Measurements from ENCODE around the gene AUTS2.

DNA sequence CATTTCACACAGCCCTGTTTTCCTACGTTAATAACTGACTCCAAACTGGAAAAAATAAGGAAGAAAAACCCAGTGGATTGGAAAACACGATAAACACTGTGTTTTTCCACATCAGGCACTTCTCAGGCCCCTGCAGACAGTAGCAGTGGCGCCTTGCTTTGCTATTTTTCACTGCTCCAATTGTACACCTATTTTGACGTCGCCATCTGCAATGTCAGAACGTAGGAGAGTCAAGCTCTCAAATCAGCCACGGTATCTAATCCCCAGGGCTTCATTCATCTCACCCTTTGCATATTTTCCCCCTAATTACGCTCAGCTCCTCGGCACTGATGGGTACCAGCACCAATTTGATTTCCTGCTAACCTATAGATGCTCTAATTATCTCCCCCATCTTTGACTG is 1195.5 kb downstream of the AUTS2 start:
- TF ChIP-seq ZNF274 (IDR thresholded peaks at IDR 0.05; ENCODE audit: borderline replicate concordance, extremely low read depth, low read length) (no peak), SIN3A (conservative IDR thresholded peaks at IDR 0.05 in 1 of 2, IDR thresholded peaks at IDR 0.05 in 1 of 2; ENCODE audit: low read depth in 1 of 2, low read length in 2 of 2) (no peak), POLR2A (IDR thresholded peaks at IDR 0.05; ENCODE audit: control extremely low read depth in 1 of 2, low read depth in 2 of 2, low read length in 2 of 2) (no peak), SRF (IDR thresholded peaks at IDR 0.05; ENCODE audit: low read depth, low read length) (no peak), TAF1 (IDR thresholded peaks at IDR 0.05; ENCODE audit: low read depth, low read length) (no peak), YY1 (IDR thresholded peaks at IDR 0.05; ENCODE audit: low read depth, low read length) (no peak), RBBP5 (IDR thresholded peaks at IDR 0.05; ENCODE audit: borderline replicate concordance, low read depth, low read length) (no peak), SIX5 (IDR thresholded peaks at IDR 0.05; ENCODE audit: low read depth, low read length) (no peak)
- TF ChIP-seq, protein P1, sequence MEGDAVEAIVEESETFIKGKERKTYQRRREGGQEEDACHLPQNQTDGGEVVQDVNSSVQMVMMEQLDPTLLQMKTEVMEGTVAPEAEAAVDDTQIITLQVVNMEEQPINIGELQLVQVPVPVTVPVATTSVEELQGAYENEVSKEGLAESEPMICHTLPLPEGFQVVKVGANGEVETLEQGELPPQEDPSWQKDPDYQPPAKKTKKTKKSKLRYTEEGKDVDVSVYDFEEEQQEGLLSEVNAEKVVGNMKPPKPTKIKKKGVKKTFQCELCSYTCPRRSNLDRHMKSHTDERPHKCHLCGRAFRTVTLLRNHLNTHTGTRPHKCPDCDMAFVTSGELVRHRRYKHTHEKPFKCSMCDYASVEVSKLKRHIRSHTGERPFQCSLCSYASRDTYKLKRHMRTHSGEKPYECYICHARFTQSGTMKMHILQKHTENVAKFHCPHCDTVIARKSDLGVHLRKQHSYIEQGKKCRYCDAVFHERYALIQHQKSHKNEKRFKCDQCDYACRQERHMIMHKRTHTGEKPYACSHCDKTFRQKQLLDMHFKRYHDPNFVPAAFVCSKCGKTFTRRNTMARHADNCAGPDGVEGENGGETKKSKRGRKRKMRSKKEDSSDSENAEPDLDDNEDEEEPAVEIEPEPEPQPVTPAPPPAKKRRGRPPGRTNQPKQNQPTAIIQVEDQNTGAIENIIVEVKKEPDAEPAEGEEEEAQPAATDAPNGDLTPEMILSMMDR (IDR thresholded peaks at IDR 0.05; ENCODE audit: control extremely low read depth in 1 of 3, insufficient read depth in 1 of 3, low read depth in 1 of 3, low read length in 3 of 3): no peak
